K562 (cell line): ENCODE results near the gene SOBP. TPM values are rescaled to one million over a fixed set of nuclear protein-coding genes. Genes with fewer than 3 reads are reported as not detected.
A peak's percentile ranks its signal among the peaks of the same experiment; 100 is the strongest.

Source experiments
- KAT2B ChIP-seq: IDR thresholded peaks from one replicate; pipeline ENCODE4 v1.6.1; 2012; ENCODE audit warnings: low read depth, mild to moderate bottlenecking, control low read depth, inconsistent platforms, low read length, moderate library complexity
- SAP30 ChIP-seq: fragments of 200-600 bp; sonication (generic); IDR thresholded peaks from 2 replicates; pipeline ENCODE4 v1.6.1; 2012; ENCODE audit warnings: borderline replicate concordance, low read depth, mild to moderate bottlenecking, moderate library complexity, low read length, control low read depth, inconsistent platforms; ENCODE audit not compliant: insufficient read depth, poor library complexity, severe bottlenecking
- ZNF354B ChIP-seq: fragments of 250-450 bp; sonication (Bioruptor Pico); IDR thresholded peaks from 2 replicates; pipeline ENCODE4 v1.4.0; 2020
- ZNF717 ChIP-seq: fragments of 250-450 bp; sonication (Bioruptor Pico); IDR thresholded peaks from 2 replicates; pipeline ENCODE4 v1.5.0; 2021
- polyA plus RNA-seq, 8 experiments: library from polyadenylated mRNA; depleted of rRNA in 4 of 8; stranded (reverse) in 5 of 8; unstranded in 3 of 8; fragments of >200 nt; fragmentation: Nextera tagmentation in 2 of 8; fragmentation: Illumina TruSeq in 1 of 8; extraction: Ambion mirVana in 2 of 8; extraction: Trizol in 1 of 8; gene quantifications; 2 replicates each; pipeline versions ENCODE4 v1.2.1 to v1.2.3, GENCODE V29; 2011 to 2014; ENCODE audit warnings: inconsistent platforms in 1 of 8, missing spikeins in 1 of 8
- total RNA-seq, 7 experiments: library from RNA; depleted of rRNA in 6 of 7; stranded (reverse); fragments of >200 nt in 6 of 7; fragmentation: Illumina TruSeq in 2 of 7; extraction: Trizol in 2 of 7; gene quantifications; 2 replicates each; pipeline versions ENCODE4 v1.2.1 to v1.2.3, GENCODE V29; 2011 to 2021; ENCODE audit warnings: low replicate concordance in 1 of 7
- TF ChIP-seq, protein P1 (sequence below): fragments of 450-650 bp; IDR thresholded peaks from 2 replicates; pipeline ENCODE4 v1.6.1; 2017; ENCODE audit warnings: antibody characterized with exemption, mild to moderate bottlenecking
- TF ChIP-seq, protein P2 (sequence below): fragments of 250-450 bp; sonication (Bioruptor Pico); IDR thresholded peaks from 2 replicates; pipeline ENCODE4 v1.4.0; 2020; ENCODE audit warnings: mild to moderate bottlenecking
- TF ChIP-seq, protein P3 (sequence below), 2 experiments: fragments of 450-650 bp; IDR thresholded peaks; 2 replicates each; pipeline ENCODE4 v1.6.1; 2016; ENCODE audit warnings: mild to moderate bottlenecking in 2 of 2, borderline replicate concordance in 1 of 2, low read depth in 1 of 2, moderate library complexity in 1 of 2
- TF ChIP-seq, protein P4 (sequence below), 2 experiments: fragments of 450-650 bp in 1 of 2; sonication (generic) in 1 of 2; formaldehyde crosslinking in 1 of 2; IDR thresholded peaks in 1 of 2; conservative IDR thresholded peaks in 1 of 2; 2 replicates each; pipeline versions ENCODE4 v1.6.1 to v1.8.1; 2016 to 2023; ENCODE audit warnings: mild to moderate bottlenecking in 2 of 2, moderate library complexity in 2 of 2, inconsistent platforms in 1 of 2, missing genetic modification reagents in 1 of 2

Gene SOBP
- total and polyA plus RNA-seq, 9 of the 15 experiments (the other 6 are each of a cell fraction or from before 2014, with no cell fraction given) = 0.16 TPM; not detected in 8

DNA sequence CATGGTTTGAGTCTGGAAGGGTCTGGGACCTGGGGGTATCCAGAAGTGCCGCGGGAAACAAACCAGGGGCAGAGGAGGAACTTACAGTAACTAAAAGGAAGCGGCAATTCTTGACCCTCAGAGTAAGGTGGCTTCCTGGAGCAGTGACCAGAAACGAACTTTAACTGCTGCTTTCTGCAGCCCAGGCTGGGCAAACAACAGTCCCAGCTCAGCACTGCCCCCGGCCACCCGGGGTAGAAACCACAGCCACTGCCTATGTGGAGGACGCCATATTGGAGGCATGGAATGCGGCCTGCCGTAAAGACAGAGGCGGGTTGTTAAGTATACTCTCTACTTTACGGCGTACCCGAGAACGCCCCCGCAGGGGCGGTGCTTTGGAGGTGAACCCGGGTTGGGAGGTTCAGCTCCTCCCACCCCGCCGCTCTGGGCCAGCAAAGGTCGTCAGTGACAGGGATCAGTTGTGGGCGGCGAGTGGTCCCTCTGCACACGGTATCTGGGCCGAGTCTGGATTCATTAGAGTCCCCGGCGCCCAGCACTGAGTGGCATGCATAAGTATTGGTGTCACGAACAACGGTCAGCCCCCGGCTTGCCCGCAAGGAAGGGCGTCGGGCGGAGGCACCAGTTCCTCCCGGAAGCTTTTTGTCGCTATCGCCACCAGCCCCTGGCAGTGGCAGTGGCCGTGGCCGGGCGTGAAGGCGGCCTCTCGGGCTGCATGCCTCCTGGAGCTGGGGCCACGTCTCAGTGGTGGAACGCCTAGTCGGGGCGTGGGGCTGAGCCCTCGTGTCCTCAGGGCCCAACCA is 30.4 kb upstream of the SOBP start, which contains the start of gene PDSS2 (continued):
- TF ChIP-seq SAP30 (peak; percentile 25), ZNF717 (CRISPR knock-in tag) (no peak), KAT2B (no peak), ZNF354B (CRISPR knock-in tag) (no peak)
- TF ChIP-seq, protein P1, sequence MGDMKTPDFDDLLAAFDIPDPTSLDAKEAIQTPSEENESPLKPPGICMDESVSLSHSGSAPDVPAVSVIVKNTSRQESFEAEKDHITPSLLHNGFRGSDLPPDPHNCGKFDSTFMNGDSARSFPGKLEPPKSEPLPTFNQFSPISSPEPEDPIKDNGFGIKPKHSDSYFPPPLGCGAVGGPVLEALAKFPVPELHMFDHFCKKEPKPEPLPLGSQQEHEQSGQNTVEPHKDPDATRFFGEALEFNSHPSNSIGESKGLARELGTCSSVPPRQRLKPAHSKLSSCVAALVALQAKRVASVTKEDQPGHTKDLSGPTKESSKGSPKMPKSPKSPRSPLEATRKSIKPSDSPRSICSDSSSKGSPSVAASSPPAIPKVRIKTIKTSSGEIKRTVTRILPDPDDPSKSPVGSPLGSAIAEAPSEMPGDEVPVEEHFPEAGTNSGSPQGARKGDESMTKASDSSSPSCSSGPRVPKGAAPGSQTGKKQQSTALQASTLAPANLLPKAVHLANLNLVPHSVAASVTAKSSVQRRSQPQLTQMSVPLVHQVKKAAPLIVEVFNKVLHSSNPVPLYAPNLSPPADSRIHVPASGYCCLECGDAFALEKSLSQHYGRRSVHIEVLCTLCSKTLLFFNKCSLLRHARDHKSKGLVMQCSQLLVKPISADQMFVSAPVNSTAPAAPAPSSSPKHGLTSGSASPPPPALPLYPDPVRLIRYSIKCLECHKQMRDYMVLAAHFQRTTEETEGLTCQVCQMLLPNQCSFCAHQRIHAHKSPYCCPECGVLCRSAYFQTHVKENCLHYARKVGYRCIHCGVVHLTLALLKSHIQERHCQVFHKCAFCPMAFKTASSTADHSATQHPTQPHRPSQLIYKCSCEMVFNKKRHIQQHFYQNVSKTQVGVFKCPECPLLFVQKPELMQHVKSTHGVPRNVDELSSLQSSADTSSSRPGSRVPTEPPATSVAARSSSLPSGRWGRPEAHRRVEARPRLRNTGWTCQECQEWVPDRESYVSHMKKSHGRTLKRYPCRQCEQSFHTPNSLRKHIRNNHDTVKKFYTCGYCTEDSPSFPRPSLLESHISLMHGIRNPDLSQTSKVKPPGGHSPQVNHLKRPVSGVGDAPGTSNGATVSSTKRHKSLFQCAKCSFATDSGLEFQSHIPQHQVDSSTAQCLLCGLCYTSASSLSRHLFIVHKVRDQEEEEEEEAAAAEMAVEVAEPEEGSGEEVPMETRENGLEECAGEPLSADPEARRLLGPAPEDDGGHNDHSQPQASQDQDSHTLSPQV = peak; percentile 79; the same call in 1 of the 2 replicates
- TF ChIP-seq, protein P2, sequence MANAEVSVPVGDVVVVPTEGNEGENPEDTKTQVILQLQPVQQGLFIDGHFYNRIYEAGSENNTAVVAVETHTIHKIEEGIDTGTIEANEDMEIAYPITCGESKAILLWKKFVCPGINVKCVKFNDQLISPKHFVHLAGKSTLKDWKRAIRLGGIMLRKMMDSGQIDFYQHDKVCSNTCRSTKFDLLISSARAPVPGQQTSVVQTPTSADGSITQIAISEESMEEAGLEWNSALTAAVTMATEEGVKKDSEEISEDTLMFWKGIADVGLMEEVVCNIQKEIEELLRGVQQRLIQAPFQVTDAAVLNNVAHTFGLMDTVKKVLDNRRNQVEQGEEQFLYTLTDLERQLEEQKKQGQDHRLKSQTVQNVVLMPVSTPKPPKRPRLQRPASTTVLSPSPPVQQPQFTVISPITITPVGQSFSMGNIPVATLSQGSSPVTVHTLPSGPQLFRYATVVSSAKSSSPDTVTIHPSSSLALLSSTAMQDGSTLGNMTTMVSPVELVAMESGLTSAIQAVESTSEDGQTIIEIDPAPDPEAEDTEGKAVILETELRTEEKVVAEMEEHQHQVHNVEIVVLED (CRISPR knock-in tag) = no peak
- TF ChIP-seq, protein P3, sequence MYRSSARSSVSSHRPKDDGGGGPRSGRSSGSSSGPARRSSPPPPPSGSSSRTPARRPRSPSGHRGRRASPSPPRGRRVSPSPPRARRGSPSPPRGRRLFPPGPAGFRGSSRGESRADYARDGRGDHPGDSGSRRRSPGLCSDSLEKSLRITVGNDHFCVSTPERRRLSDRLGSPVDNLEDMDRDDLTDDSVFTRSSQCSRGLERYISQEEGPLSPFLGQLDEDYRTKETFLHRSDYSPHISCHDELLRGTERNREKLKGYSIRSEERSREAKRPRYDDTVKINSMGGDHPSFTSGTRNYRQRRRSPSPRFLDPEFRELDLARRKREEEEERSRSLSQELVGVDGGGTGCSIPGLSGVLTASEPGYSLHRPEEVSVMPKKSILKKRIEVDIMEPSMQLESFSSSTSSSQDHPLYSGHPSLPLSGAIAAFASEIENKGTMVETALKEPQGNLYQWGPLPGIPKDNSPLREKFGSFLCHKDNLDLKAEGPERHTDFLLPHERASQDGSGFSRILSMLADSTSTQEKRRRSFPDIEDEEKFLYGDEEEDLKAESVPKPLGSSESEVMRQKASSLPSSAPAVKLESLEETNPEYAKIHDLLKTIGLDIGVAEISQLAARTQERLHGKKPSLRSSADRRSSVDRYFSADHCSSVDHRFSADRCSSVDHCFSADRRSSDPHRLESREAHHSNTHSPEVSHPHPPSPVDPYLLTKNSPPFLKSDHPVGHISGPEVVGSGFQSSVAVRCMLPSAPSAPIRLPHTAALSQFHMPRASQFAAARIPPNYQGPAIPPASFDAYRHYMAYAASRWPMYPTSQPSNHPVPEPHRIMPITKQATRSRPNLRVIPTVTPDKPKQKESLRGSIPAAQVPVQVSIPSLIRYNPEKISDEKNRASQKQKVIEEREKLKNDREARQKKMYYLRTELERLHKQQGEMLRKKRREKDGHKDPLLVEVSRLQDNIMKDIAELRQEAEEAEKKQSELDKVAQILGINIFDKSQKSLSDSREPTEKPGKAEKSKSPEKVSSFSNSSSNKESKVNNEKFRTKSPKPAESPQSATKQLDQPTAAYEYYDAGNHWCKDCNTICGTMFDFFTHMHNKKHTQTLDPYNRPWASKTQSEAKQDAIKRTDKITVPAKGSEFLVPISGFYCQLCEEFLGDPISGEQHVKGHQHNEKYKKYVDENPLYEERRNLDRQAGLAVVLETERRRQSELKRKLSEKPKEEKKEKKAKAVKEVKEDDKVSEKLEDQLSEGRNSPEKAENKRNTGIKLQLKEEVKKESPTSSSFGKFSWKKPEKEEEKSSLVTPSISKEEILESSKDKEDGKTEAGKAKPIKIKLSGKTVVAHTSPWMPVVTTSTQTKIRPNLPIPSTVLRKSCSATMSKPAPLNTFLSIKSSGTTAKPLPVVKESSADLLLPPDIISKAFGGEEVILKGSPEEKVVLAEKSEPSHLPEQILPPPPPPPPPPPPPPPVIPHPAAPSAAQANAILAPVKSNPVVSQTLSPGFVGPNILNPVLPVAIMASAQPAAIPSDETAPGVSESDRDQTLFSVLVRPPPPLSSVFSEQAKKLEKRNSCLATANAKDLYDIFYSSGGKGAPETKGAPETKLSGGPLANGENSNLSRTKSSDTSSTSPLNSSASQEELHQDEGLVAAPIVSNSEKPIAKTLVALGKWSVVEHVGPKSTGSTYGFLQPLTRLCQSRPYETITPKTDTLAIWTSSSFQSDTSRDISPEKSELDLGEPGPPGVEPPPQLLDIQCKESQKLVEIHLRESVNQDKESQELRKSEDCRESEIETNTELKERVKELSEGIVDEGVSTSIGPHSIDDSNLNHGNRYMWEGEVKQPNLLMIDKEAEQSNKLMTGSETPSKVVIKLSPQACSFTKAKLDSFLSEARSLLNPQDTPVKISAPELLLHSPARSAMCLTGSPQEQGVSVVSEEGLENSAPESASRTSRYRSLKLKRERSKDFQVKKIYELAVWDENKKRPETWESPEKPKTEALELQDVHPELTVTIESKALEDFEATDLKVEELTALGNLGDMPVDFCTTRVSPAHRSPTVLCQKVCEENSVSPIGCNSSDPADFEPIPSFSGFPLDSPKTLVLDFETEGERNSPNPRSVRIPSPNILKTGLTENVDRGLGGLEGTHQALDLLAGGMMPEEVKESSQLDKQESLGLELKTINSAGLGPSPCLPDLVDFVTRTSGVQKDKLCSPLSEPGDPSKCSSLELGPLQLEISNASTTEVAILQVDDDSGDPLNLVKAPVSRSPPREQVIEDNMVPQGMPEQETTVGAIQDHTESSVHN (IDR thresholded peaks at IDR 0.05; ENCODE audit: borderline replicate concordance in 1 of 2, low read depth in 1 of 2) = no peak
- TF ChIP-seq, protein P4, sequence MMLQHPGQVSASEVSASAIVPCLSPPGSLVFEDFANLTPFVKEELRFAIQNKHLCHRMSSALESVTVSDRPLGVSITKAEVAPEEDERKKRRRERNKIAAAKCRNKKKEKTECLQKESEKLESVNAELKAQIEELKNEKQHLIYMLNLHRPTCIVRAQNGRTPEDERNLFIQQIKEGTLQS (IDR thresholded peaks at IDR 0.05) = no peak
- TF ChIP-seq, protein P4 (CRISPR knock-in tag; conservative IDR thresholded peaks at IDR 0.05) = no peak
